Loucy (cell line): ENCODE results near the gene RAD51B.
A peak's percentile ranks its signal among the peaks of the same experiment; 100 is the strongest.

ENCODE experiments used
- H2AFZ ChIP-seq: fragments of 200-600 bp; sonication (generic); 2 replicates; pipeline ENCODE4 v1.6.0; 2016; ENCODE audit warnings: antibody characterized with exemption, mild to moderate bottlenecking, low read length, moderate library complexity
- H3F3A ChIP-seq: fragments of 200-600 bp; 2 replicates; pipeline ENCODE4 v1.6.0; 2016; ENCODE audit warnings: antibody characterized with exemption, low read depth, mild to moderate bottlenecking
- H3K27me3 ChIP-seq: fragments of 200-600 bp; sonication (generic); 2 replicates; pipeline ENCODE4 v1.6.1; 2014; ENCODE audit warnings: low read length, mild to moderate bottlenecking; ENCODE audit not compliant: insufficient read depth, poor library complexity, severe bottlenecking
- H3K36me3 ChIP-seq: fragments of 200-600 bp; sonication (generic); 2 replicates; pipeline ENCODE4 v1.6.1; 2016; ENCODE audit warnings: low read length; ENCODE audit not compliant: insufficient read depth
- H3K4me1 ChIP-seq: fragments of 200-600 bp; sonication (generic); 2 replicates; pipeline ENCODE4 v1.5.1; 2014; ENCODE audit warnings: low read length, mild to moderate bottlenecking; ENCODE audit not compliant: insufficient read depth, poor library complexity, severe bottlenecking
- H3K4me2 ChIP-seq: fragments of 200-600 bp; sonication (generic); 2 replicates; pipeline ENCODE4 v1.6.0; 2014; ENCODE audit warnings: antibody characterized with exemption, low read length, low read depth, mild to moderate bottlenecking; ENCODE audit not compliant: poor library complexity, severe bottlenecking
- H3K4me3 ChIP-seq: fragments of 200-600 bp; sonication (generic); 2 replicates; pipeline ENCODE4 v1.5.1; 2014; ENCODE audit warnings: low read length, mild to moderate bottlenecking, mixed read lengths; ENCODE audit not compliant: poor library complexity, severe bottlenecking
- H3K79me2 ChIP-seq: fragments of 200-600 bp; sonication (generic); 2 replicates; pipeline ENCODE4 v1.6.1; 2014; ENCODE audit warnings: low read length; ENCODE audit not compliant: insufficient read depth
- H3K9ac ChIP-seq: fragments of 200-600 bp; sonication (generic); 2 replicates; pipeline ENCODE4 v1.6.0; 2014; ENCODE audit warnings: mild to moderate bottlenecking, low read depth, low read length, moderate library complexity; ENCODE audit not compliant: poor library complexity, severe bottlenecking
- H3K9me2 ChIP-seq: fragments of 200-600 bp; sonication (generic); replicated peaks from 2 replicates; pipeline ENCODE4 v1.6.1; 2016; ENCODE audit warnings: low read depth, low read length, mixed read lengths
- H3K9me3 ChIP-seq: fragments of 200-600 bp; sonication (generic); 2 replicates; pipeline ENCODE4 v1.6.1; 2014; ENCODE audit warnings: mild to moderate bottlenecking, antibody characterized with exemption, low read length, low read depth; ENCODE audit not compliant: insufficient read depth
- H4K20me1 ChIP-seq: fragments of 200-600 bp; sonication (generic); 2 replicates; pipeline ENCODE4 v1.6.0; 2014; ENCODE audit warnings: antibody characterized with exemption, low read length, mild to moderate bottlenecking; ENCODE audit not compliant: insufficient read depth, poor library complexity, severe bottlenecking
- CTCF ChIP-seq: fragments of 200-600 bp; sonication (generic); conservative IDR thresholded peaks from 2 replicates; pipeline ENCODE4 v1.5.1; 2014; ENCODE audit warnings: mild to moderate bottlenecking, antibody characterized with exemption, low read length
- EZH2phosphoT487 ChIP-seq: fragments of 200-600 bp; IDR thresholded peaks from 2 replicates; pipeline ENCODE4 v1.6.1; 2018; ENCODE audit warnings: antibody characterized with exemption, mild to moderate bottlenecking, moderate library complexity, borderline replicate concordance

RAD51B gene

DNA sequence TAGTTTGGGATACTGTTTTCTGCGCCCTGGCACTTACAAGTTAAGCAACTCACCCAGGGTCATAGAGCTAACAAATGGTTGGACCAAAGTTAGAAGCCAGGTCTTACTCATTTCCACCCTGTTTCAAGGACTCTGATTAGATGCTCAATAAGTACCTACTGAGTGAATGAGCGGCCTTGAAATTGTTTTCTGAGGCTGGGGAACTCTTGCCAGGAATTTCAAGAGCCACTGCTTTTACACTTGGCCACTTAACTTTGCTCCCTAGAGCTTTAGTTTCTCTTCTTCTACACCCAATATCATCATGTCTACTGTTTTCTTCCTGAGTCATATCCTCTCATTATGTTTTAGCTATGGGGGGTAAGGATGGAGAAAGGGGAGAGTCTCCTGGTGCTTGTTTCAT, 541.7 kb downstream of the RAD51B start:
- Histone ChIP-seq H3K4me1 (peaks cover 69% of the 10 kb centered on the region), H2AFZ (no peak overlapping the region), H3K9me3 (no peaks in the 10 kb centered on the region), H3K79me2 (no peaks in the 10 kb centered on the region), H3F3A (no peaks in the 10 kb centered on the region), H3K4me2 (no peak overlapping the region), H3K9me2 (no peaks in the 10 kb centered on the region), H3K9ac (no peak overlapping the region), H3K27me3 (no peaks in the 10 kb centered on the region), H3K4me3 (no peak overlapping the region), H3K36me3 (no peaks in the 10 kb centered on the region), H4K20me1 (no peaks in the 10 kb centered on the region)
- TF ChIP-seq EZH2phosphoT487, result no peak
- no peak for TF ChIP-seq CTCF

DNA sequence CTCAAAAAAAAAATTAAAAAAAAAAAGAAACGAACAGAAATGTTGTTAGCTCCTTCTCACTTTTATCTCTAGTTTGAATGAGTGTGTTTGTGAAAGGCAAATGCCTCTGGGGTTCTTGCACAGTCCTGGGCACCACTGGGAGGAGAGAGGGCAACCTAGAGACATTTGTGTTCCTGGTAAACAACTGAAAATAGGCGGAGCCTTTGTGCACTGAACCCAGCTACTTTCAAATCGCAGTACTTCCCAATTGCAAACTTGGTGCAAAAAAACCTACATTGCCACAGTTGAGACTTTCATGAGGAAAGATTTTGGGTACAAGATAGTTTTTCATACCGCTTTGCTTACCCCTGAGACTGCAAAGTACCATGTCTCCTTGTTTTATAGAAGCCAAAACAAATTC, 543.3 kb downstream of the RAD51B start:
- no peak for TF ChIP-seq EZH2phosphoT487
- TF ChIP-seq CTCF, result no peak
- Histone ChIP-seq H2AFZ (no peak overlapping the region), H3K4me2 (no peak overlapping the region), H3K27me3 (no peaks in the 10 kb centered on the region), H3K79me2 (no peaks in the 10 kb centered on the region), H3K9me3 (no peaks in the 10 kb centered on the region), H3K9ac (no peak overlapping the region), H3K4me3 (no peak overlapping the region), H4K20me1 (no peaks in the 10 kb centered on the region), H3F3A (no peaks in the 10 kb centered on the region), H3K36me3 (no peaks in the 10 kb centered on the region), H3K4me1 (peaks cover 81% of the 10 kb centered on the region), H3K9me2 (no peaks in the 10 kb centered on the region)

DNA sequence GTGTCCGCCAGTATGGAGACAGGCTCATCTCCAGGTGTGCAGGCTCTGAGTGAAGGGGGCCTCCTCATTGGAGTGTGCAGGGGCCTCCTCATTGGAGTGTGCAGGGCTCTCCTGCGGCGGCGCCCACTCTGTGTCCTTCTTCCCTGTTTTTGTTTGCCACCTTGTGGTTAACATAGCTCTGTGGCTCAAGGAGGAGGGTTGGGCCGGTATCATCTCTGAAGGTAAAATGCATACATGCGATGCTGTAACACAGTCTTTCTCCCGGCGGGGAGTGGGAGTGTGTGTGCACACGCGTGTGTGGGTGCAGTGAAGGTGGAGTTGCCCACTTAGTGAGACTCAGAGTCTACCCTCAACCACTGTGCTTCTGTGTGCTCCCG, 543.9 kb downstream of the RAD51B start:
- peaks cover 81% of the 10 kb centered on the region for H3K4me1 ChIP-seq
- no peak overlapping the region for H3K4me3 ChIP-seq
- H4K20me1 ChIP-seq, result no peaks in the 10 kb centered on the region
- TF ChIP-seq CTCF (0 out of 2 replicates have a peak, but pooled peaks have one; percentile 18), EZH2phosphoT487 (no peak)
- H3K36me3 ChIP-seq, result no peaks in the 10 kb centered on the region
- no peak overlapping the region for H2AFZ ChIP-seq
- H3F3A ChIP-seq, result no peaks in the 10 kb centered on the region
- no peaks in the 10 kb centered on the region for H3K27me3 ChIP-seq
- H3K4me2 ChIP-seq, result no peak overlapping the region
- H3K79me2 ChIP-seq, result no peaks in the 10 kb centered on the region
- H3K9me3 ChIP-seq, result no peaks in the 10 kb centered on the region
- no peaks in the 10 kb centered on the region for H3K9me2 ChIP-seq
- H3K9ac ChIP-seq, result no peak overlapping the region
